Activated CD8-positive, alpha-beta memory T cell treated with anti-CD3 and anti-CD28 coated beads for 48 hours (primary cell): ENCODE measurements around the gene DOCK7.
"Not testable (repeated sequence)": the region's sequence is repeated elsewhere in the genome, so short reads cannot be mapped to it uniquely, and the experiment has no call there.

Experiments used
- DNase-seq, 3 experiments: peaks; one replicate each; pipeline ENCODE4 v3.0.0-alpha.2; 2020; ENCODE audit warnings: low read depth in 2 of 3, low spot score in 2 of 3

Gene DOCK7

GRCh38 chr1:62687903-62688686, at the start of gene DOCK7:
Gene DOCK7, minus strand, starts transcription at chr1:62688386. Its CDS starts 122 bp downstream, at chr1:62688264.
- DNase-seq, result peak; percentile 7 to 25 (median 22)

GRCh38 chr1:62735491-62736171, 47.4 kb upstream of the DOCK7 start:
- no peak for DNase-seq

- DNase-seq, result no peak
Measured at GRCh38 chr1:62732331-62732730, 44.1 kb upstream of the DOCK7 start.

GRCh38 chr1:62728963-62729362, 40.8 kb upstream of the DOCK7 start:
- no peak for DNase-seq

- no peak for DNase-seq
Measured at GRCh38 chr1:62727656-62728407, 39.6 kb upstream of the DOCK7 start.

GRCh38 chr1:62726011-62726442, 37.8 kb upstream of the DOCK7 start:
- DNase-seq, result no peak

- no peak for DNase-seq
Measured at GRCh38 chr1:62725255-62725654, 37.1 kb upstream of the DOCK7 start.

- no peak for DNase-seq
Measured at GRCh38 chr1:62724430-62724829, 36.2 kb upstream of the DOCK7 start.

GRCh38 chr1:62723883-62724282, 35.7 kb upstream of the DOCK7 start:
- no peak for DNase-seq

GRCh38 chr1:62722796-62723195, 34.6 kb upstream of the DOCK7 start:
- no peak for DNase-seq

- no peak for DNase-seq
Measured at GRCh38 chr1:62720946-62721554, 32.9 kb upstream of the DOCK7 start.

GRCh38 chr1:62718400-62718799, 30.2 kb upstream of the DOCK7 start:
- DNase-seq, result not testable (repeated sequence)

GRCh38 chr1:62717483-62717882, 29.3 kb upstream of the DOCK7 start:
- no peak for DNase-seq

- no peak for DNase-seq
Measured at GRCh38 chr1:62716397-62716796, 28.2 kb upstream of the DOCK7 start.

GRCh38 chr1:62712336-62713243, 24.4 kb upstream of the DOCK7 start:
- no peak for DNase-seq

GRCh38 chr1:62707744-62708120, 19.5 kb upstream of the DOCK7 start:
- DNase-seq, result no peak

- no peak for DNase-seq
Measured at GRCh38 chr1:62706985-62707743, 19.0 kb upstream of the DOCK7 start.

- not testable (repeated sequence) for DNase-seq
Measured at GRCh38 chr1:62698161-62698560, 10.0 kb upstream of the DOCK7 start.

GRCh38 chr1:62694479-62694878, 6.3 kb upstream of the DOCK7 start:
- not testable (repeated sequence) for DNase-seq

GRCh38 chr1:62693123-62693522, 4.9 kb upstream of the DOCK7 start:
- DNase-seq, result no peak
